SK-N-MC (cell line): ENCODE measurements around the gene FBXL7.

Source experiments
- EZH2 ChIP-seq: fragments of 200-600 bp; sonication (generic); IDR thresholded peaks from one replicate; pipeline ENCODE4 v1.6.1; 2017; ENCODE audit warnings: antibody characterized with exemption
- FOXP2 ChIP-seq: optimal IDR thresholded peaks from 2 replicates; pipeline ENCODE3; 2011; ENCODE audit warnings: mild to moderate bottlenecking, moderate library complexity; ENCODE audit not compliant: insufficient read depth; ENCODE audit errors: extremely low read length, control extremely low read depth
- POLR2AphosphoS5 ChIP-seq: IDR thresholded peaks from 2 replicates; pipeline ENCODE4 v1.6.1; 2012; ENCODE audit warnings: mild to moderate bottlenecking, low read depth, low read length, borderline replicate concordance

DNA sequence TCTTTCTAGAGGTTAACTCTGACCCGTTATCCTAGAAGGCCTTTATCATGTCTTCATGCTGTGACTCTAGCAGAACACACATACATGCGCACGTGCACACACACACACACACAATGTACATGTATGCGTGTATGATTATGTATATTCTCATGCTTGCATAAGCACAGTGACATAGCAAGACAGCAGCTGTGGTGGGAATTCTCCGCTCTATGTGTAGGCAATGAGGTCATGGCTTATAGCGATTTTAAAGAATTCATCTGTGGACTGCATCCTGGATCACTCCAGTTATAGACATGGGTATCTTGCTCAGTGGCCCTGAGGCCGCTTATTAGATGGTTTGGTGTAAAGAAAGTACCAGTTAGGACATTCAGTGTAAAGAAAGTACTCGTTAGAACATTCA, 106.2 kb downstream of the FBXL7 start:
- TF ChIP-seq EZH2 (no peak), FOXP2 (no peak), POLR2AphosphoS5 (no peak)
